ENCODE measurements around the gene ENDOV.

The ENDOV gene

GRCh38 chr17:80453126-80453997 lies 38.4 kb downstream of the ENDOV start:
- no peak for DNase-seq

- no peak for DNase-seq
Observed at GRCh38 chr17:80453998-80454556, 39.1 kb downstream of the ENDOV start.

GRCh38 chr17:80454557-80455335 lies 39.8 kb downstream of the ENDOV start:
- DNase-seq = peak; percentile 97

- DNase-seq = no peak
Observed at GRCh38 chr17:80455336-80455710, 40.4 kb downstream of the ENDOV start.

DNA sequence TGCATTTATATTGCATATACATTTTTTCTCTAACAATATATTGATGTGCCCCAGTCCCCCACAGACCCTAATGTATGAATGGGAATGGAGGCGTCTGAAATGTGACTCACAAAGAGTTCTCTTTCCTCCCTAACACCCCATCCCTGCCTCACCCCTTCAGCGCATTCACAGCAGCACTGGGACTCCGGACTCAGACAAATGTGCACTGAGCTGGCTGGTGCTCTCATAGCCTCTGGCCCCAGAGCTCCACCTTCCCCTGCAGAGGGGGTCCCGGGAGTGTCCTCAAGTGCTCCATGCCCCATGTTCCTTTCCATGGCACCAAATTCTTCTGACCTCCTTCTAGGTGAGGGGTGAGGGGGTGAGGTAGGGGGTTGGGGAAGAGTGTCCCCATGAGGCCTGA lies 40.8 kb downstream of the ENDOV start:
- no peak for DNase-seq

DNA sequence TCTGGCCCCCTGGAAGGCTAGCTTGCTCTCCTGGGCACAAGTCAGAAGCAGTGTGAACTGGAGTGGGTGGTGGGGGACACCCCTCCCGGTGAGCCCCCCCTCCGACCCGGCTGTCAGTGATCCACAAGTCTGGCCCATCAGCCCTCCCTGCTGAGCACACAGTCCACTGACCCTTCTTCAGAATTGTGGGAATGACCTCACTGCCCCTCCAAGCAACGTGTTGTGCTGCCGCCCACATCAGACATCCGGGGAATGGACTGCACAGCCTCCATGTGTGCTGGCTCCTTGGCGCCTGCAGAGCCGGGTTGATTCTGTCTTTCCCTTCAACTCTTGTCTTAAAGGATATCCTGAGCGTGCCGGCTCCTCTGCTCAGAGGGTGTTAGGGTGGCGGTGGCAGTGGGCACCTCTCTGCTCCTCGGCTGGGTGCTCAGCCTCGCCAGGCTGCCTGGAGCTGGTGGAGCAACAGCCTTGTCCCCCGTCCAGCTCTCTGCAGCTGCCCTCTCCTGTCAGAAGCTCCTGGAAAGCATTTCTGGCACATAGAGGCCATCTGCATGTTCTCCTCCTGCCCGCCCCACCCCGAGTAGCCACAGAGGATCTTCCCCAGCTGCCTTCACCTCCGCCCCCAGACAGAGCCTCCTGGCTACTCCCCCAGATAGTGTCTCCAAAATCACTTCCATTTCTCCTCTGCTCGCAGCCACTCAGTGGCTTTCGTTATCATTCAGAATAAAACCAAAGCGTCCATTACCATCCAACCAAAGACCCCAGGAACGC lies 41.7 kb downstream of the ENDOV start:
- DNase-seq = no peak

DNA sequence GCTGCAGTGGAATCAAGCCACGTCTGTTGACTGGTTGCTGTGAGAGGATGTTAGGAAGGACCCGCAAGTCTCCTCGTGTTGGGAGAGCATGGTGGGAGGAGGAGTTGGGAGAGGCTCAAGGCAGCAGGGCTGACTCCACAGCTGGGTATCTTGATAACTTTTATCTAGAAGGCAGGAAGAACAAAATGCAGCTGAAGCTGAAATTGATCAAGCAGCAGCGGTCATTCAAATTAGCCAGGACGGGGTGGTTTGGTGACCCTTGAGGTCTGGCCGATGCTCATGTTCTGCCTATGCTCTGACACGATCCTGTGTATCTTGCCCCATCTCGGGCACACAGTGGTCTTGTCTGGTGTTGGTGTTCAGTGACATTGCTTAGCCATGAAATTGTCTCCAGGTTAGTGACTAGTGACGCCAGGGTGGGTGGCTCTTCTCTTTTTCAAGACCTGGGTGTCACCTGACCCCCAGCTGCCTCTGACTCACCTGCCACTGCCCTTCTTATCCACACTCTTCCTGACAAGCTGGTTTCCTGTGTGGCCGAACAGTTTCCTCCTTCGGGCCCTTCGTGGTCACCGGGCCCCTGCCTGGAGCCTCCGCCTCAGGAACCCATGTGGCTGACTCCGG lies 42.4 kb downstream of the ENDOV start:
- DNase-seq = peak; percentile 43

GRCh38 chr17:80458016-80458415 lies 43.0 kb downstream of the ENDOV start:
- DNase-seq = no peak

- no peak for DNase-seq
Observed at GRCh38 chr17:80459234-80459633, 44.3 kb downstream of the ENDOV start.

DNA sequence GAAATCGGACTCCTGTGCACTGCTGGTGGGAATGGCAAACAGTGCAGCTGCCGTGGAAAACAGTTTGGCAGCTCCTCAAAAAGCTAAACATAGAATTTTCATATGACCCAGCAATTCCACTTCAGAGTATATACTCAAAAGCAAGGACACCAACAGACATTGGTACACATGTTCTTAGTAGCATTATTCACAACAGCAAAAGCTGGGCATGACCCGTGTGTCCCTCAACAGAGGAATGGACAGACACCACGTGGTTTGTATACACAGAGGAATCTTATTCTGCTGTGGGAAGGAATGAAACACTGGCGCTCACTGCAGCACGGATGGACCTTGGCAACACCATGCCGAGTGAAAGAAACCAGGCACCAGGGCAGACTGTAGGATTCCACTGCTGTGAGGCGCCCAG lies 45.5 kb downstream of the ENDOV start:
- no peak for DNase-seq

GRCh38 chr17:80461528-80462160 lies 46.7 kb downstream of the ENDOV start:
- DNase-seq = no peak

DNA sequence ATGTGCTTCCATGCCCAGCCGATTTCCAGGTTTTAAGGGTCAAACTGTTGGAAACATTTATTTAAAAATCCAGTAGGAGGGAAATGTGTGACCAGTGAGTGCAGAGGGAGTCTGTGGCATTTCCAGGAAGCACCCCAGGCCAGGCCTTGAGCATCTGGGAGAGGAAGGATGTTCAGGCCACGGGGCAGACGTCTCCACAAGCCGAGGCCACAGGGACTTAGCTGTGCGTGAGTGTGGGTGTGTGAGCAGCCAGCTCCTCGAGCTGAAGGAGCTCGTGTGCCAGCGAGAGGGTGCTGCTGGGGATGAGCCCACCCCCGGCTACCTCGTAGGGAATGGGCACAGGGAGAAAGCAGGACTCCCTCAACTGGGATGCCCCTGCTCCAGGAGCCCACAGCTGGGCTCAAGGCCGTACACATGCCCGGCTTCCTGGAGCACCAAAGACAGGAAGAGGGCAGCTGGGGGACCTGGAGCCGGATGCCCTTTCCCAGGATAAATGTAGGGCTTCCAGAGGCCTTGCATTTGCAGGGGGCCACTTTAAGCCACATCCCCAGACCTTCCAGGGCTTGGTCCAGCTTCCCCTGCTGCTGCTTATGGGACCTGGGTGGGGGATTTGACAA lies 48.9 kb downstream of the ENDOV start:
- DNase-seq = no peak

DNA sequence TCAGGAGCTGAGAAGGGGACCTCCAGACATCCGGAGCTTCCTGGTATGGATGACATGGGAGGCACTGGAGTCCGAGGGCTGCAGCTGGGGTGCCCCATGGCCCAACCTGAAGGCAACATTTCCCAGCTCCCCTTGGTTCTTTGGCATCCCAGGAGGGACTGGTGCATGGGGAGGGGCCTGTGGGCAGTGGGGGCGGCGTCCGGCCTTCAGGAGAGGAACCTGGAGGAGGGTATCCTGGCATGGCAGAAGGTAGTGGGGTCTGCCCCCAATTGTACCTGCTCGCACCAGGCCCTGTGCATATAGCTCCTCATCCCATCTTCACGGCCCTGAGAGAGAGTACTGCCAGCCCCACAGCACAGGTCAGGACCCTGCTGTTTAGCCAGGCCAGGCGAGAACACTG lies 49.5 kb downstream of the ENDOV start:
- no peak for DNase-seq

GRCh38 chr17:80465327-80465974 lies 50.5 kb downstream of the ENDOV start:
- no peak for DNase-seq

GRCh38 chr17:80466188-80466705 lies 51.3 kb downstream of the ENDOV start:
- no peak for DNase-seq

- no peak for DNase-seq
Observed at GRCh38 chr17:80468242-80468641, 53.3 kb downstream of the ENDOV start.

DNA sequence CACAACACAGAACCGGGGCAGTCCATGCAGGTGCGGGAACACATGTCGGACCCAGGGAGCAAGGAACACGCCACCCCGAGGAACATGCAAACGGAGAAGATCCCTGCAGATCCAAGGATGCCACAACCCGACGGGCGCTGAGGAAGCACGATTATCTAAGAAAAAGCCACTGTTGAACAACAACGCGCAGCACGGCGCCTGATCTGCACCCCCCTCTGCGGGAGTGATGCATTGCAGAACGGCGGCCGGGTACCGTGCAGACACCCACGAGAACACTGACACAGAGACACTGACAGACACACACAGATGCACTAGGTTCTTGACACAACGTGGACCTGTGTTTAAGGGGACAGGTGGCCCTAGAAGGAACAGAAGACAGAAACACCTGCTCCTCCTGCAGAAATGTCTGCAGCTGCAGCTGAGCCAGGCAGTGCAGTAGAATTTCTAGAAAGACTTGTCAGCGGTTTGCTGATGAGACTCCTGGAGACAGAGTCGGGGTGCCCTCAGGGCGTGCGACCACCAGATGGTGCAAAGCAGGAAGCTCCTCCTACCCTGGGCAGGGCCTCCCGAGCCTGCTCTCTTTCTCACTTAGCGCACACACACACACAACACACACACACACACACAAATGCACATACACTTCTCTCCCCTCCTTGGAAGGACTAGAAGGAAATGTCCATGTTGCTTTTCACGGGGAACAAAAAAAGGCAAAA lies 54.0 kb downstream of the ENDOV start:
- DNase-seq = no peak

DNA sequence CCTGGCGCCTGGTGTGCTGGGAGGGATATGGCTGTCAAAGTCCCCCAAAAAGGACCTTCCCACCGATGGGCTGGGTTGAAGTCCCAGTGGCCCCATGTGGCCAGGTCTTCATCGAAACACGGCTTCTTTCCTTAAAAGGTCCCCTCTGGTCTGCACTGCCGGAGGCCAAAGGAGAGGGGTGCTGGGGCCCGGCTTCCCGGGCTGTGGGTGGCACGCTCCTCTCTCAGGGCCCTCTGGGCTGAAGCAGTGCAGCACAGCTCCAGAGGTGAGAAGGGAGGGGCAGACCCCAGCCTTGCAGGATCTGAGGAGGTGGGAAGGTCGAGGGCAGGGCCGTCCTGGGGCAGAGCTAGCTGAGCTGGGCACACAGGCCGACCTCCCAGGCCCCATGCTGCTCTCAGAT lies 54.7 kb downstream of the ENDOV start:
- no peak for DNase-seq

DNA sequence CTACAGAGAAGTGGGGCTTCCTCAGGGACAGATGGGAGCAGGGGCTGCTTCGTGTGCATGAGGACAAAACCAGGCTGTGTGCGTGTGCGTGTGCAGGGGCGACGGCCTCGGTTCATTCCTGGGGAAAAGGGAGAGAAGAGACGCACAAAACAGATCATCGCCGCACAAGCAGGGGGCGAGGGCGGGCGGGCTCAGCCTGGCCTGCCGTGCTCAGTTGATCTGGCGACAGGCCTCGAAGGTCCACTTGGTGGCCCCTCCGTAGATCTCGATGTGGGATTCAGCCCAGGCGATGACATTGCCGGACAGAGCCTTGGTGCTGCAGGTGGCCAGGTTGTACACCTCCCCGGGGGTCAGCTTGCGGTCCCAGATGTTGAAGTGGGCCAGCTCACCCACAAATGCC lies 55.6 kb downstream of the ENDOV start:
- DNase-seq = no peak

DNA sequence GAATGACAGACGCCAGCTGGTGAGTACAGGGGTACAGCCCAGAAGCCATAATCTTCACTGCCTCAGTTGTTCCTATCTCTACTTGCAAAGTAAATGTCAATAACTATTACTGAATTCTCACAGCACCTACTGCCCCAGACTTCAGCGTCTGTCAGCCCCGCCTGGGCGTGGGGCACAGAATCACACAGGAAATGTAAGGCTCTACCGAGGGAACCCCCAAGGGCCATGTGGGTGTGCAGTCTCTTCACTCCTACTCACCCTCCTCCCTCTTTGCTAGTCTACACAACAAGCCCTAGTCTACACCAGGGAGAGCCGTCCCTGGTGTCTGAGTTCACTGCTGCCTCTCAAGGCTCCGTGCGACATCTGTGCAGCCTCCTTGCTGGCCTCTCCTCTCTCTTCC lies 57.0 kb downstream of the ENDOV start:
- no peak for DNase-seq

Measured in KG1 (cell line).